Right atrium auricular region (tissue), 2 donors: ENCODE results near the gene RAB13. TPM values are rescaled to one million over a fixed set of nuclear protein-coding genes. Genes with fewer than 3 reads are reported as not detected.
A peak's percentile ranks its signal among the peaks of the same experiment; 100 is the strongest.

Experiments used
- DNase-seq: peaks from one replicate; pipeline ENCODE4 v3.0.0-alpha.2; 2019; ENCODE audit warnings: low spot score
- H3K27ac ChIP-seq, 2 donors: fragments of 200-600 bp; sonication (generic); 1 replicate in 1 of 2; 2 replicates in 1 of 2; pipeline ENCODE4 v1.5.1; 2016 to 2019
- H3K27me3 ChIP-seq, 2 donors: fragments of 200-600 bp; sonication (generic); one replicate each; pipeline versions ENCODE4 v1.5.1 to v1.6.0; 2017 to 2019
- H3K36me3 ChIP-seq: fragments of 200-600 bp; sonication (generic); one replicate; pipeline ENCODE4 v1.5.1; 2016
- H3K4me1 ChIP-seq, 2 donors: fragments of 200-600 bp; sonication (generic); one replicate each; pipeline versions ENCODE4 v1.5.1 to v1.6.0; 2017 to 2019
- H3K4me3 ChIP-seq, 2 donors: fragments of 200-600 bp; sonication (generic); 1 replicate in 1 of 2; 2 replicates in 1 of 2; pipeline ENCODE4 v1.5.1; 2017 to 2019; ENCODE audit warnings: mild to moderate bottlenecking in 1 of 2, moderate library complexity in 1 of 2
- H3K9me3 ChIP-seq, 2 donors: fragments of 200-600 bp; sonication (generic); one replicate each; pipeline ENCODE4 v1.5.1; 2019
- total RNA-seq, 2 donors: library from RNA; depleted of rRNA; stranded (reverse); fragments of >200 nt; gene quantifications; one replicate each; pipeline ENCODE4 v1.1.0, GENCODE V29; 2016
- TF ChIP-seq, protein P1 (sequence below), 2 donors: fragments of 200-600 bp; sonication (generic); IDR thresholded peaks; one replicate each; pipeline ENCODE4 v1.5.1; 2019; ENCODE audit warnings: antibody characterized with exemption in 2 of 2

RAB13 gene
- total RNA-seq, 2 donors from 2014 or later, result 25.7 to 34.8 TPM

GRCh38 chr1:153956997-153957715 is 29.0 kb downstream of the RAB13 start:
- Histone ChIP-seq H3K36me3 (peaks cover 44% of the 10 kb centered on the region), H3K27me3 (no peaks in the 10 kb centered on the region), H3K27ac (peak overlapping the region; percentile 94 to 97), H3K4me1 (peaks cover 0 to 59% of the 10 kb centered on the region in 2 donors), H3K4me3 (peak overlapping the region; percentile 79 to 88), H3K9me3 (no peaks in the 10 kb centered on the region)
- TF ChIP-seq, protein P1, sequence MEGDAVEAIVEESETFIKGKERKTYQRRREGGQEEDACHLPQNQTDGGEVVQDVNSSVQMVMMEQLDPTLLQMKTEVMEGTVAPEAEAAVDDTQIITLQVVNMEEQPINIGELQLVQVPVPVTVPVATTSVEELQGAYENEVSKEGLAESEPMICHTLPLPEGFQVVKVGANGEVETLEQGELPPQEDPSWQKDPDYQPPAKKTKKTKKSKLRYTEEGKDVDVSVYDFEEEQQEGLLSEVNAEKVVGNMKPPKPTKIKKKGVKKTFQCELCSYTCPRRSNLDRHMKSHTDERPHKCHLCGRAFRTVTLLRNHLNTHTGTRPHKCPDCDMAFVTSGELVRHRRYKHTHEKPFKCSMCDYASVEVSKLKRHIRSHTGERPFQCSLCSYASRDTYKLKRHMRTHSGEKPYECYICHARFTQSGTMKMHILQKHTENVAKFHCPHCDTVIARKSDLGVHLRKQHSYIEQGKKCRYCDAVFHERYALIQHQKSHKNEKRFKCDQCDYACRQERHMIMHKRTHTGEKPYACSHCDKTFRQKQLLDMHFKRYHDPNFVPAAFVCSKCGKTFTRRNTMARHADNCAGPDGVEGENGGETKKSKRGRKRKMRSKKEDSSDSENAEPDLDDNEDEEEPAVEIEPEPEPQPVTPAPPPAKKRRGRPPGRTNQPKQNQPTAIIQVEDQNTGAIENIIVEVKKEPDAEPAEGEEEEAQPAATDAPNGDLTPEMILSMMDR (IDR thresholded peaks at IDR 0.05), result no peak
- DNase-seq, result no peak

DNA sequence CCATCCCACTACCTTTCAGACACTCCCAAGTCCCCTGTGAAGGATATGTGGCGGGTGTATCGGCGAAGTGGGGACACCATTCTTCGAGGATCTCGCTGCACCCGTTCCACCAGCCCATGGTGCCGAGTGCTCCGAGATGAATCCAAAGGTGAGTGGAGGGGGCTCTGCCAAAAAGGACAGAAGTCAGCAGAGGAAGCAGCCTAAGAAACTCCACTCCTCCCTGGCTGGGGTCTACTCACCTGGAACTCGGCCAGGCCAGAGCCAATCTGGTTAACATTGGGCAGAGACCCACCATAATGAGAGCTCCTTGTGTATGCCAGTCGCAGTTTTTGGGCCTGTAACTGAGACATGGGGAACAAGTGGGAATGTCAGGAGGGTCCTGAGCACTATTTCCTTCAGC is 31.3 kb downstream of the RAB13 start:
- Histone ChIP-seq H3K27ac (no peak overlapping the region), H3K4me1 (peaks cover 0 to 36% of the 10 kb centered on the region in 2 donors), H3K9me3 (no peaks in the 10 kb centered on the region), H3K27me3 (no peaks in the 10 kb centered on the region), H3K4me3 (no peak overlapping the region), H3K36me3 (peaks cover 52% of the 10 kb centered on the region)
- TF ChIP-seq, protein P1 (IDR thresholded peaks at IDR 0.05), result no peak
- DNase-seq, result no peak

GRCh38 chr1:153953859-153954365 is 32.2 kb downstream of the RAB13 start:
- no peaks in the 10 kb centered on the region for H3K27me3 ChIP-seq
- no peaks in the 10 kb centered on the region for H3K9me3 ChIP-seq
- DNase-seq, result no peak
- peak overlapping the region in 1 of 2 donors; percentile 10 for H3K27ac ChIP-seq
- TF ChIP-seq, protein P1 (IDR thresholded peaks at IDR 0.05), result no peak
- no peak overlapping the region for H3K4me3 ChIP-seq
- peaks cover 60% of the 10 kb centered on the region for H3K36me3 ChIP-seq
- peaks cover 0 to 27% of the 10 kb centered on the region in 2 donors for H3K4me1 ChIP-seq

- Histone ChIP-seq H3K27me3 (no peaks in the 10 kb centered on the region), H3K4me1 (peaks cover 0 to 20% of the 10 kb centered on the region in 2 donors), H3K4me3 (no peak overlapping the region), H3K27ac (no peak overlapping the region), H3K36me3 (peaks cover 77% of the 10 kb centered on the region), H3K9me3 (no peaks in the 10 kb centered on the region)
- TF ChIP-seq, protein P1 (IDR thresholded peaks at IDR 0.05), result no peak
- no peak for DNase-seq
Measured at GRCh38 chr1:153951801-153952200, 34.3 kb downstream of the RAB13 start.

- TF ChIP-seq, protein P1 (IDR thresholded peaks at IDR 0.05), result no peak
Measured at GRCh38 chr1:153951183-153951582, 35.0 kb downstream of the RAB13 start.

More at GRCh38 chr1:153951183-153951582, 35.0 kb downstream of the RAB13 start:
- peaks cover 77% of the 10 kb centered on the region for H3K36me3 ChIP-seq
- no peak overlapping the region for H3K4me3 ChIP-seq
- H3K27me3 ChIP-seq, result no peaks in the 10 kb centered on the region
- H3K4me1 ChIP-seq, result peaks cover 0 to 16% of the 10 kb centered on the region in 2 donors
- no peaks in the 10 kb centered on the region for H3K9me3 ChIP-seq
- H3K27ac ChIP-seq, result no peak overlapping the region
- DNase-seq, result no peak
